Measurements from ENCODE around the gene AGA. TPM values are rescaled to one million over a fixed set of nuclear protein-coding genes. Genes with fewer than 3 reads are reported as not detected.

The AGA gene
- total and polyA plus RNA-seq, 2 of the 8 experiments (the other 6 are each of a cell fraction or from before 2014, with no cell fraction given), result 8.5 to 11.6 TPM

- TF ChIP-seq SUZ12 (IDR thresholded peaks at IDR 0.05; ENCODE audit: low read length), result no peak
- no peak for TF ChIP-seq HDAC2 (IDR thresholded peaks at IDR 0.05; ENCODE audit: borderline replicate concordance in 1 of 2, low read depth in 2 of 2, low read length in 2 of 2)
- no peak for TF ChIP-seq BACH1 (IDR thresholded peaks at IDR 0.05; ENCODE audit: low read length)
- TF ChIP-seq SP2 (IDR thresholded peaks at IDR 0.05; ENCODE audit: low read length), result no peak
Observed at GRCh38 chr4:177401658-177402273, 40.5 kb downstream of the AGA start (continued).
